GM12878 (cell line): ENCODE results near the gene OTULINL. TPM values are rescaled to one million over a fixed set of nuclear protein-coding genes. Genes with fewer than 3 reads are reported as not detected.

ENCODE experiments used
- ATAC-seq: fragments of 200-7000 bp; cut with Tn5 transposase; 3 replicates; pipeline ENCODE4 v1.9.1; 2020; ENCODE audit warnings: mild to moderate bottlenecking, moderate library complexity
- BruUV-seq: library from RNA; stranded (reverse); fragments of 400-500 nt; replicated peaks from 2 replicates; lab custom pipeline; 2021; lab: Mats Ljungman, UMichigan
- CTCF ChIA-PET: fragments of 300-600 bp; sonication (Branson Sonifier 250); formaldehyde crosslinking; extraction: SDS; loops from one replicate; lab custom pipeline; 2021; ENCODE audit warnings: inconsistent platforms; lab: Yijun Ruan, JAX
- POLR2A ChIA-PET: fragments of 350-600 bp; formaldehyde crosslinking; extraction: SDS; loops from one replicate; lab custom pipeline; 2021; ENCODE audit warnings: inconsistent platforms; lab: Charles Lee
- RAD21 ChIA-PET: fragments of 300-600 bp; sonication (Branson Sonifier 250); formaldehyde crosslinking; loops from one replicate; lab custom pipeline; 2023; ENCODE audit warnings: antibody characterized with exemption; ENCODE audit not compliant: unreplicated experiment; lab: Charles Lee
- SMC1A ChIA-PET: fragments of 300-600 bp; sonication (Branson Sonifier 250); formaldehyde crosslinking; loops from one replicate; lab custom pipeline; 2023; ENCODE audit not compliant: unreplicated experiment, uncharacterized antibody; lab: Charles Lee
- DNase-seq: peaks from one replicate; pipeline ENCODE4 v3.0.0-alpha.2; 2011; ENCODE audit warnings: low read depth, low spot score
- FAIRE-seq: peaks from 3 replicates; lab custom pipeline; 2011; peaks lifted over from hg19 to GRCh38; lab: Jason Lieb, UNC
- H2AFZ ChIP-seq: 2 replicates; pipeline ENCODE4 v1.6.0; 2011; ENCODE audit warnings: low read depth, low read length, control low read depth; ENCODE audit not compliant: control insufficient read depth
- H3K27ac ChIP-seq: 2 replicates; pipeline ENCODE4 v1.5.1; 2011; ENCODE audit warnings: control low read depth; ENCODE audit not compliant: control insufficient read depth, insufficient read depth
- H3K27me3 ChIP-seq, 2 experiments: replicated peaks in 1 of 2; 2 replicates each; pipeline versions ENCODE4 v1.6.0 to v1.6.1; 2011; ENCODE audit warnings: low read length in 1 of 2; ENCODE audit not compliant: control insufficient read depth in 2 of 2, insufficient read depth in 2 of 2
- H3K36me3 ChIP-seq, 2 experiments: 2 replicates each; pipeline ENCODE4 v1.5.1; 2011; ENCODE audit warnings: low read length in 1 of 2; ENCODE audit not compliant: control insufficient read depth in 2 of 2, insufficient read depth in 2 of 2
- H3K4me1 ChIP-seq: 2 replicates; pipeline ENCODE4 v1.6.1; 2011; ENCODE audit warnings: mild to moderate bottlenecking, low read length, moderate library complexity, mixed read lengths; ENCODE audit not compliant: control insufficient read depth, insufficient read depth
- H3K4me2 ChIP-seq: 2 replicates; pipeline ENCODE4 v1.6.0; 2011; ENCODE audit warnings: control low read depth; ENCODE audit not compliant: control insufficient read depth, insufficient read depth
- H3K4me3 ChIP-seq: fragments of 200-600 bp; sonication (generic); 2 replicates; pipeline ENCODE4 v1.5.1; 2016
- H3K79me2 ChIP-seq: 2 replicates; pipeline ENCODE4 v1.6.0; 2011; ENCODE audit warnings: low read length; ENCODE audit not compliant: control insufficient read depth, insufficient read depth
- H3K9ac ChIP-seq: 2 replicates; pipeline ENCODE4 v1.8.0; 2011; ENCODE audit warnings: low read length, control low read depth, mixed read lengths; ENCODE audit not compliant: control insufficient read depth, insufficient read depth
- H3K9me3 ChIP-seq: replicated peaks from 3 replicates; pipeline ENCODE4 v1.5.1; 2011; ENCODE audit warnings: mild to moderate bottlenecking, low read length; ENCODE audit not compliant: control insufficient read depth, insufficient read depth
- H4K20me1 ChIP-seq: 2 replicates; pipeline ENCODE4 v1.6.0; 2011; ENCODE audit not compliant: control insufficient read depth, insufficient read depth
- EED ChIP-seq: sonication (generic); IDR thresholded peaks from 2 replicates; pipeline ENCODE4 v1.6.1; 2016; ENCODE audit warnings: antibody characterized with exemption, low read depth
- EGR1 ChIP-seq, 2 experiments: IDR thresholded peaks; 1 replicate in 1 of 2; 2 replicates in 1 of 2; pipeline ENCODE4 v1.6.1; 2011 to 2012; ENCODE audit warnings: low read depth in 2 of 2, low read length in 2 of 2, borderline replicate concordance in 1 of 2, mild to moderate bottlenecking in 1 of 2, moderate library complexity in 1 of 2
- IKZF1 ChIP-seq: fragments of 450-650 bp; conservative IDR thresholded peaks from 2 replicates; pipeline ENCODE4 v1.6.1; 2017; ENCODE audit warnings: antibody characterized with exemption, mild to moderate bottlenecking
- MEF2A ChIP-seq: IDR thresholded peaks from 2 replicates; pipeline ENCODE4 v1.6.1; 2011; ENCODE audit warnings: low read depth, mild to moderate bottlenecking, low read length, moderate library complexity; ENCODE audit not compliant: insufficient read depth
- MXI1 ChIP-seq: fragments of 150-350 bp; IDR thresholded peaks from 2 replicates; pipeline ENCODE4 v1.6.1; 2011; ENCODE audit warnings: low read depth, mild to moderate bottlenecking, inconsistent platforms, low read length, improper control_type of control experiment
- NBN ChIP-seq: fragments of 450-650 bp; IDR thresholded peaks from 2 replicates; pipeline ENCODE4 v1.6.1; 2016
- NR2C1 ChIP-seq: fragments of 450-650 bp; IDR thresholded peaks from 2 replicates; pipeline ENCODE4 v1.6.1; 2017; ENCODE audit warnings: antibody characterized with exemption, mild to moderate bottlenecking, moderate library complexity
- POLR2AphosphoS2 ChIP-seq: IDR thresholded peaks from 2 replicates; pipeline ENCODE4 v1.6.1; 2011; ENCODE audit warnings: low read depth, mild to moderate bottlenecking, low read length, improper control_type of control experiment, moderate library complexity
- POLR2AphosphoS5 ChIP-seq: IDR thresholded peaks from 2 replicates; pipeline ENCODE4 v1.6.1; 2011; ENCODE audit warnings: mild to moderate bottlenecking, low read length, inconsistent platforms
- RAD21 ChIP-seq: IDR thresholded peaks from 2 replicates; pipeline ENCODE4 v1.6.1; 2011; ENCODE audit warnings: mild to moderate bottlenecking, low read depth, low read length, moderate library complexity; ENCODE audit not compliant: insufficient read depth
- RAD51 ChIP-seq: fragments of 450-650 bp; IDR thresholded peaks from 2 replicates; pipeline ENCODE4 v1.6.1; 2016; ENCODE audit warnings: moderate library complexity, mild to moderate bottlenecking, inconsistent platforms
- RCOR1 ChIP-seq: conservative IDR thresholded peaks from 2 replicates; pipeline ENCODE4 v1.6.1; 2012; ENCODE audit warnings: low read depth, low read length, improper control_type of control experiment
- RUNX3 ChIP-seq: IDR thresholded peaks from 2 replicates; pipeline ENCODE4 v1.6.1; 2012; ENCODE audit warnings: low read length, inconsistent platforms
- SMAD5 ChIP-seq: IDR thresholded peaks from 2 replicates; pipeline ENCODE4 v1.6.1; 2016; ENCODE audit warnings: antibody characterized with exemption, low read depth
- SREBF2 ChIP-seq: IDR thresholded peaks from 2 replicates; pipeline ENCODE4 v1.6.1; 2012; ENCODE audit warnings: mild to moderate bottlenecking, low read length
- TCF7 ChIP-seq: IDR thresholded peaks from 2 replicates; pipeline ENCODE4 v1.6.1; 2014; ENCODE audit warnings: antibody characterized with exemption, borderline replicate concordance
- ZBTB33 ChIP-seq: fragments of 450-650 bp; IDR thresholded peaks from 2 replicates; pipeline ENCODE4 v1.6.1; 2017; ENCODE audit warnings: mild to moderate bottlenecking
- ZNF207 ChIP-seq: fragments of 450-650 bp; IDR thresholded peaks from 2 replicates; pipeline ENCODE4 v1.6.1; 2014; ENCODE audit warnings: antibody characterized with exemption, mild to moderate bottlenecking, borderline replicate concordance
- ZNF24 ChIP-seq: fragments of 450-650 bp; IDR thresholded peaks from 2 replicates; pipeline ENCODE4 v1.6.1; 2017; ENCODE audit warnings: antibody characterized with exemption, mild to moderate bottlenecking
- WGBS: methylation state at CpG from one replicate; pipeline ENCODE4 v1.1.6; 2016; ENCODE audit warnings: low lambda C conversion rate; ENCODE audit not compliant: insufficient replicate concordance, insufficient coverage; ENCODE audit errors: missing lambda C conversion rate; 5-methylcytosine and 5-hydroxymethylcytosine counted together
- in situ Hi-C: fragments of 300-500 bp; cut with MboI; formaldehyde crosslinking; loops from 9 replicates; pipeline ENCODE4 v1.14.3; 2018; ENCODE audit warnings: mixed read lengths
- intact Hi-C: fragments of 100-400 bp; cut with micrococcal nuclease; formaldehyde crosslinking; loops from one replicate; pipeline ENCODE4 v1.14.2; 2022; ENCODE audit not compliant: unreplicated experiment
- polyA plus RNA-seq, 11 experiments: library from polyadenylated mRNA; depleted of rRNA in 4 of 11; unstranded in 6 of 11; stranded (reverse) in 5 of 11; fragments of >200 nt; fragmentation: Nextera tagmentation in 4 of 11; fragmentation: Illumina TruSeq in 1 of 11; extraction: Ambion mirVana in 4 of 11; extraction: Trizol in 1 of 11; gene quantifications; 1 replicate in 1 of 11; 2 replicates in 10 of 11; pipeline versions ENCODE4 v1.2.1 to v1.2.3, GENCODE V29; 2011 to 2016; ENCODE audit warnings: inconsistent platforms in 2 of 11, missing spikeins in 2 of 11, low read depth in 1 of 11
- total RNA-seq, 4 experiments: library from RNA; depleted of rRNA in 3 of 4; stranded (reverse); fragments of >200 nt in 3 of 4; fragmentation: Illumina TruSeq in 1 of 4; extraction: Trizol in 1 of 4; gene quantifications; 2 replicates each; pipeline versions ENCODE4 v1.2.1 to v1.2.3, GENCODE V29; 2013 to 2021

OTULINL gene
- total and polyA plus RNA-seq, 10 of the 15 experiments (the other 5 are each of a cell fraction or from before 2014, with no cell fraction given) = 0.60 to 4.7 (median 1.8) TPM

- CTCF ChIA-PET = no interaction called here
- Histone ChIP-seq H3K27me3 (no peaks in the 10 kb centered on the region), H3K4me1 (no peaks in the 10 kb centered on the region), H3K79me2 (no peaks in the 10 kb centered on the region), H3K9ac (no peak overlapping the region), H3K27ac (no peak overlapping the region), H3K9me3 (no peaks in the 10 kb centered on the region; the same call in 2 of the 3 replicates), H4K20me1 (no peaks in the 10 kb centered on the region), H3K36me3 (no peaks in the 10 kb centered on the region), H3K4me3 (no peak overlapping the region), H2AFZ (no peak overlapping the region), H3K4me2 (no peak overlapping the region)
- ATAC-seq (no peak), DNase-seq (no peak), FAIRE-seq (no peak)
- no peak for TF ChIP-seq NR2C1
- TF ChIP-seq MEF2A = no peak
- TF ChIP-seq POLR2AphosphoS5 = no peak
- no peak for TF ChIP-seq ZNF24
- no peak for TF ChIP-seq POLR2AphosphoS2
- TF ChIP-seq ZBTB33 = no peak
- TF ChIP-seq RUNX3 = no peak
- no peak for TF ChIP-seq RAD51
- TF ChIP-seq IKZF1 = no peak
- no peak for TF ChIP-seq SMAD5
- no peak for TF ChIP-seq RAD21
- TF ChIP-seq ZNF207 = no peak
- TF ChIP-seq TCF7 = no peak
- no peak for TF ChIP-seq SREBF2
- TF ChIP-seq NBN = no peak
- no peak for TF ChIP-seq RCOR1
- TF ChIP-seq EED = no peak
- TF ChIP-seq MXI1 = no peak
- TF ChIP-seq EGR1 (IDR thresholded peaks at IDR 0.05; ENCODE audit: borderline replicate concordance in 1 of 2, low read depth in 2 of 2, low read length in 2 of 2) = no peak
- in situ Hi-C loops (no loop called here), intact Hi-C loops (no loop called here)
- SMC1A ChIA-PET = no interaction called here
- POLR2A ChIA-PET = no interaction called here
- RAD21 ChIA-PET = no interaction called here
- BruUV-seq = no TSS peak
- 59% methylated on average over 4 of the region's 4 CpGs for WGBS
These were observed 8.8 kb upstream of the OTULINL start for GRCh38 chr5:14572836-14573235.
